ENCODE measurements around the gene BEND5.

Gene BEND5

DNA sequence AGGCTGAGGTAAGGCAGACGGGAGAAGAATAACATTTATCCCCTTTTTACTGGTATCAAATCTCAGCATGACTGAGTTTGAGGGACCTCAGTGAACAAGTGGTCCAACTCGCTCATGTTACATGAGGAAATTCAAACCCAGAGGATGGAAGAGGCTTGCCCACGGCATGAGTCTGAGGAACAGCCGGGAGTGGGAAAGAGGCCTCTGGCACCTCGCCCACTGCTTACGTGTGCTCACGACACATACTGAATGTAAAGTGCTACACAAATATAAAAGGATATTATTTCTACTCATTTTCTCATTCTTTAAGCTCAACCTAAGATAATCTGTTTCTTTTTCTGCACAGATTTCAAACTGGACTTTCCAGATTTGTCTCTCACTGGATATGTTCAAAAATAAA, 14.7 kb downstream of the BEND5 start:
- no peak for DNase-seq

DNA sequence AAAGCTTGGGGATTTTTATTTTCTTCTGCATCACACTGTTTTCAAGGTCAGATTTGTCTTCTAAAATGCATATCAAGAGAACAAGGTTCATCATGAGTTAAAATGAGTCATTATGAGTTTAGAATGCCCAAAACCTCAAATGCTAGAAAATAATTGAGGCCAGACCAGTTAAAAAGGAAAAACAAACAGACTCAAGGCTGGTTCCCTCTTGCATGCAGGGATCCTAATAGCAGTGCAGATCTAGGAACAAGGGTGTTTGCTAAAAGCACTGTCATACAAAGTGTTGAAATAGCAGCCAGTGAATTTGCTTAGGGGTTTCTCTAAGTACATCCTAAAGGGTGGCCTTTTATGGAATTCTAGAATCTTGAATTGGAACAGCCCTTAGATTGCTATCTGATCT, 15.3 kb downstream of the BEND5 start:
- no peak for DNase-seq

DNA sequence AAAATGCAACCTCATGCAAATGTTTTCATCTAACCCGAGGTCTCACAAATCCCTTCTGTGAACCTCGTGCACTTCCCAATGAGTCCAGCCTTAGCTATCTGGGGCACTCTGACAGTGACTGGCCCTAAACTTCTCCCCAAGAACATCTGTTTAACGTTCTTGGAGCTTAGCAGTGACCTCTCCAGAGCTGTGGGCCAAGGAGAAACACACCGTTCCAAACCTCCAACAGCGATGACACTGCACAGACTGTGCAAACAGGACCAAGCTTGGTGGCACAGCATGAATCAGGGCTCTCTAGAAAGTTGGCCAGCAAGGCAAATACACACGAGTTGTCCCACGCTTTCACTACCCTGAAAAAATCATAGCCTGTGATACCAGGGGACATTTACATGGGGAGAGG, 15.8 kb downstream of the BEND5 start:
- DNase-seq: no peak

DNA sequence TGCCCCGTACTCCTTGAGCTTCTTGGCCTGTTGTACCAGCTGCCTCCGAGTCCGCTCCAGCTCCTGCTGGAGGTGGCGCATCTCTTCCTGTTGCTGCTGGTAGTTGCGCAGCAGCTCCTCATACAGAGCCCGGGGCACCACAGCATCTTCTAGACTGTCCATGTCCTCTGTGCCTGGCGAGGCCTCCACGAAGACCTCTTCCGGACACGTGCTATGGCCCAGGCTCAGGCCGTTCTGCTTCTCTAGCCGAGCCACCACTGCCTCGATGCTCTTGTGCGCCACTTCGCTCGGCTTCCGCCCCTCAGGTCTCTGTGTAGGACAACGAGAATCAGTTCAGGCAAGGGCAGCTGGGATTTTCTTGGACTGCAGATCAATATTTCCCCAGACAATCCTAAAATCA, 17.7 kb downstream of the BEND5 start:
- DNase-seq: no peak

- no peak for DNase-seq
Observed at GRCh38 chr1:48757363-48757762, 19.3 kb downstream of the BEND5 start.

GRCh38 chr1:48756683-48757316, 19.9 kb downstream of the BEND5 start:
- no peak for DNase-seq

DNA sequence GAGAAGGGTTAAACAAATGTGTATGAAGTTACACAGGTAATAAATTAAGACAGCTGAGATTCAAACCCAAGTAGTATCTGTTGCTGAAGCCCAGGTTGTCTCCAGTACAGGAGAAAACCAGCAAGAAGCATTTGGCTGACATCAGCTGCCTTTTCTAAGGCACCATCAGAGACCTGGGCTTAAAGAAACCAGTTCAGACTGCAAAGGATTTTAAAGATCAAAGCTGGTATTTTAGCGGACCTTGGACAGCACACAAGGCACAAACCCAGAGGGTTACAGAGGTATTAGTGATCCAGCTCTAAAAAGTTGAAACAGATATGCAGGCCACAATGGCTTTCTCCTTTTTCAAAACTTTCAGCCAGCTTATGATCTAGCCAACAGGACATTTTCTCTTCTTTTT, 23.4 kb downstream of the BEND5 start:
- no peak for DNase-seq

DNA sequence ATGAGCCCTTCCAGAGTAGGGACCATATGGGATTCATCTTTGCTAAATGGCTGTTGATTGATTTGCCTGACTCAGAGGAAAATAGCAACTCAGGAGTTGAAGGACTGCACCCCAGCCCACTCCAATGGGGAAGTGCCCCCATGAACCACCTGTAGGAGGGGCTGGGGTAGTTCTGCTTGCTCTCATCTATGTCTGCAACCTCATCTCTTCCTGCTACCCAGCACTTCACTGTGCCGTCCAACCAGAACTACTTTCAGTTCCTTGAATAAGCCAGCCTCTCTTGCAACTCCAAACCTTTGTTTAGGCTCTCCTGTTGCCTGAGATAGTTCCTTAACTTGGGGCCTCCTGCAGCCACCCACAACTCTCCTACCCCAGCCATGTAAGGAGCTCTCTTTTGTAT, 26.6 kb downstream of the BEND5 start:
- no peak for DNase-seq

DNA sequence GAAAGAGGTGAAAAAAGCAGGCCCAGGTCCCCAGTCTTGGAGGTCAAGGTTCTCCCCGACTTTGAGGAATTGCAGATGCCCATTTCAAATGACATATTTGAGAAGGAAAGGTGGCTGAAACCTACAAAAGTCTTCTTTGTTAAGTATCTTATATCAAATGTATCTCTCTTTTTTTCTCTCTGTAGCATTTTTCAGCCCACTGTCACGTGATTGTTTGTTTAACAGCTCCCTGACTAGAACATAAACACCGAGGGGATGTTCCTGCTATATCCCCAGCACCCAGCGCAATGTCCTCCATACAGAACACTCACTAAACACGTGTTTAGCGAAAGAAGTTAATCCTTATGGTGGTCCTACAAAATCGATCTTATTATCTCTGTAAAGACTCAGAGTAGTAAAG, 27.6 kb downstream of the BEND5 start:
- no peak for DNase-seq

DNA sequence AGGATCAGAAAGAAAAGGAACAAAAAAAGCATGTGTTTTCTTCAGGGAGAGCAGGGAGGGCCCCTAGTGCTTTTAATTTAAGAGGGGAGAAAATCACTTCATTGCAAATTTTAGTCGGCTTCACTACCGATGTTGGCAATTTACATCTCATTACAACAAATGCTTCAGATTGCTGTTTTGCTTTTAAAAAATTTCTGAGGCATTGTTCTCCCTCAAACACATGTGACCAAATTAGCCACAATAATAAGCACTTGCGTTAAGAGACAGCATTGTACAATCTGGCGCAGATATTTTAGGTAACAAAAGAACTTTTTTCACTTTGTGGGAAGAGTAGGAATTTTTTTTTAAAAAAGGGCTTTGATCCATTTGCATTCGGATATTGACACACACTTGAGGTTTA, 29.8 kb downstream of the BEND5 start:
- no peak for DNase-seq

DNA sequence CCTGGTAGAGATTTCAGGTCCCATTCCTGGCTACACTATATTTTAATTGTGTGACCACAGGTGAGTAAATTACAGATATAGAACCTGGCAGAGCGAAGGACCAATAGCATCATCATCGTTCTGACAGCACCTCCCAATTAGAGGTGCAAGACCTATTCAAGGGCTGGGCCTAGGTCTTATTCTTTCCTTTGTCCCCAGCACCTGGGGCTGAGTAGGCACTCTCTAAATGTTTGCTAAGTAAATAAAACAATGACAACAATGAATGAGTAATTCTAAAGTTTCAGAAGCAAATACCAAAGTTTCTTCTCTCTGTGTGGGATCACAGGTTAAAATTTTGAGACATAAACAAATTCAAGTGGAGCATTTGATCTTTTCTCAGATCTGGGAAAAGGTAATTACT, 32.7 kb downstream of the BEND5 start:
- no peak for DNase-seq

- no peak for DNase-seq
Observed at GRCh38 chr1:48743480-48743879, 33.2 kb downstream of the BEND5 start.

DNA sequence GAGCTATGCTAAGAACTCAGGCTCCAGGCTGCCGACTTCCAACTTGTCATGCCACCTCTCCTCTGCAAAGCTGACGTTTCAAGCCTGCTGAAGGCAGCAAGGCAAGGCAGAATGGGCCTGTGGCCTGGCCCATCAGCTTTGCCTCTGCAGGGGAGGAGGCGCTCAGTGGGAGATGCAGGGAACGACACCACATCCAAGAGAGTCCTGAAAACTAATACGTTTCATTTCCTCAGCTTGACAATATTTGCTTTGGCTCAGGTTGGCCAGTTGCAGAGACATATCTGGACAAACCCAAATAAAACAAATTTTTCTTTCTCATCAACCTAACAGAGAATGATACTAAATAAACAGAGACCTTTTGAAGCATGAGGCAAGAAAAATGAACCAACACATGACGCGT, 35.3 kb downstream of the BEND5 start:
- DNase-seq: no peak

DNA sequence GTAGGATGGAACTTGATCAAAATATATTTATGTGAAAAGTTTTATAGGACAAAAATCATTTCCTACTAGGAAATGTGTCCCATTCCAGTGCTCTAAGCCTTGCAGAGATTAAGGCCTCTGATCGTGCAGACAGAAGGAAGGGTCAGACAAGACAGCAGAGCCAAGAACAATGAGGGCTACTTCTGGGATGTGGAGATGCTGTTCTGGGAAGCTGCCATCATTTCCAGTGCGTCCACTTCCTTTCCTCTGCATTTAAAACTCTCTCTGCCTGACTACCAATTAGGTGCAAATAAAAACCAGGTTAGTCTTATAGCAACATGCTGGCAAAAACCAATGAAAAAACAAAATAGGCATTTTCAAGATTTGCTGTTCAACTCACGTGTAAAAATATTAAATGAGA, 36.1 kb downstream of the BEND5 start:
- DNase-seq: no peak

DNA sequence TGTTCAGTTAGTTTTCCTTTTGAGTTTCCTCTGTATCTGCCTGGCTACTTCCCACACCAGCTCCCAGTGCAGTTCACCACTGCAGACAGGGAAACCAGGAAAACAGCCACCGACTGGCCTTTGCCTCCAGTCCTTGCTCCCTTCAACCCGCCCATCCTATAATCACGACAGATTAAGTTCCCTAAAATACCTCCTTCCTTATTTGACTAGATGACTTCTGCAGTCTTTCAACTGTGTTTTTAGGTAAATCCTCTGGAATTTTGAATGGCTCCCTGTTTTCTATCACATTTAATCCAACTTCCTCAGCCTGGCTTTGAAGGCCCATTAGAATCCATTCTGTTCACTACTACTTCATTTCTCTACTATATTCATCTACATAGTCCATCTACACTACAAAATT, 37.6 kb downstream of the BEND5 start:
- no peak for DNase-seq

DNA sequence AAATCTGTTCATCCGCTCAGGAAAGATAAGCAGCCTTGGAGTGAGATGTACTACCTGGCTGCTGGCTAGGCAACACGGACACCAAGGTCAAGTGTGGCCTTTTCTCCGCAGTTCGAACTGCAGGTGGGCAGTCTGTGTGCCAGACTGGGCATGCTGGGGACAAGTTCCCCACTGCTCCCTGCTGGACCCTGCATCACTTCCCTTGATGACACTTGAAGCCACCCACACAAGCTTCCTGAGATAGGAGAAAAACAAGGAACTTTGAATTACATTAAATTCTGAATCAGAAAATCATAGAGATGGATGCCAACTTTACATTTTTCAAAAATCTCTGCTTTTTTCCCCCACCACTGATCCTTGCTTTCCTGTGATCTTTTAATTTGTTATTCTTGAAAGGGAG, 38.3 kb downstream of the BEND5 start:
- no peak for DNase-seq

GRCh38 chr1:48735796-48736195, 40.9 kb downstream of the BEND5 start:
- DNase-seq: no peak

- no peak for DNase-seq
Observed at GRCh38 chr1:48730164-48730910, 46.4 kb downstream of the BEND5 start.

GRCh38 chr1:48728584-48728983, 48.1 kb downstream of the BEND5 start:
- no peak for DNase-seq

- no peak for DNase-seq
Observed at GRCh38 chr1:48726557-48727215, 50.0 kb downstream of the BEND5 start.

- no peak for DNase-seq
Observed at GRCh38 chr1:48726139-48726538, 50.6 kb downstream of the BEND5 start.

DNA sequence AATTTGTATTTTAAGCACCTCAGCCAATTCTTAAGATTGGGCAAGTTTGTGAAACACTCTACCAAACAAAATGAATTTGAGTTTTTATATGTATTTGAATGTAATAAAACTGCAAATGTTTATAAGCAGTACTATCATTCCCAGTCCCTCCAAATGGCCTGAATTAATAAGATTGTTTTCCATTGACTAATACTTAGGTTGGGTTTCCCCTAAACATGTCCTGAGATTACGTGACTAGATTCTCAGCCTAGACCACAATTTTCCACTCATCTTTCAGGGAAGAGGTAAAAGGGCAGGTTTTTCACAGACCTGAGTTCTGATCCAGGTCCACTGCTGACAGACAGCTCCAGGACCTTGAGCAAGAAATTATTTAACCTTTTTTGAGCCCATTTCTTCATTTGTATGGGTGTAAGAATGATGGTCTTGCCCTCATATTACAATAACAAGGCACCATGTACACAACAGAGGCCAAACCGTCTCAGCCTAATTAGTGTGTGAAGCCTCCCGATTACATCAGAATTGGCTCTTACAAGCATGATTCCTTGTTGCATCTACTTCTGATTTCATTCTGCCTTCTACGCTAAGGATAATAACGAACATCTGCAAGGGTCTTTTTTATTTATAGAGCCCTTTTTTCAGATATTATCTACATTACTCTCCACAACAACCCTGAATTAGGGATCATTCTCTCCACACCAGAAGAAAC, 51.2 kb downstream of the BEND5 start:
- DNase-seq: no peak

DNA sequence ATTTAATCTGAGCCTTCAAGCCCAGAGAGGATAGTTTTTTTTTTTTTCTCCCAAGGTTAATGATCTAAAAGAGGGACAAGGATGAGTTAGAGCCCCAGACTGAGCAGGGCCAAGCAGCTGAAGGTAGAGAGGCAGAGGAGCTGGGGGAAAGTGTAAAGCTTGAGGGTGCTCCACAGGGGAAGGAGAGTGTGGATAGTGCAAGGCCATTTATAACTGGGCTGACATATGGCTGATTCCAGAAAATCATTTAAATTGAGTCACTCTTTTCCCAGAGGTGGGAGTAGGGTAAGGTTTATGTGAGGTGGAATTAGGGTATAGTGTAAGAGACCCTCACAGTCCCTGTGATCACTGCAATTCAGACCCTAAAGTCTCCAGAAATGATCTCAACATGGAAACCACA, 55.8 kb downstream of the BEND5 start:
- no peak for DNase-seq

GRCh38 chr1:48718705-48719104, 58.0 kb downstream of the BEND5 start:
- DNase-seq: no peak

Measured in activated naive CD4-positive, alpha-beta T cell treated with Interleukin-2 at 50 U/mL for 16 hours (primary cell).